GM12892 (cell line): Measurements from ENCODE around the gene IFNK.

Experiments
- POLR2A ChIP-seq: IDR thresholded peaks from 2 replicates; pipeline ENCODE4 v1.6.1; 2011; ENCODE audit warnings: low read depth, low read length, control low read depth
- TAF1 ChIP-seq: IDR thresholded peaks from 2 replicates; pipeline ENCODE4 v1.6.1; 2011; ENCODE audit warnings: low read depth, mild to moderate bottlenecking, control low read depth, low read length, borderline replicate concordance

- TF ChIP-seq POLR2A (no peak), TAF1 (no peak)
Measured at GRCh38 chr9:27514551-27514950, 9.5 kb upstream of the IFNK start.
